SIG-M5 (cell line): ENCODE results near the gene AGMO.

Source experiments
- DNase-seq: peaks from one replicate; lab custom pipeline; 2025; lab: John Stamatoyannopoulos, UW

The AGMO gene

DNA sequence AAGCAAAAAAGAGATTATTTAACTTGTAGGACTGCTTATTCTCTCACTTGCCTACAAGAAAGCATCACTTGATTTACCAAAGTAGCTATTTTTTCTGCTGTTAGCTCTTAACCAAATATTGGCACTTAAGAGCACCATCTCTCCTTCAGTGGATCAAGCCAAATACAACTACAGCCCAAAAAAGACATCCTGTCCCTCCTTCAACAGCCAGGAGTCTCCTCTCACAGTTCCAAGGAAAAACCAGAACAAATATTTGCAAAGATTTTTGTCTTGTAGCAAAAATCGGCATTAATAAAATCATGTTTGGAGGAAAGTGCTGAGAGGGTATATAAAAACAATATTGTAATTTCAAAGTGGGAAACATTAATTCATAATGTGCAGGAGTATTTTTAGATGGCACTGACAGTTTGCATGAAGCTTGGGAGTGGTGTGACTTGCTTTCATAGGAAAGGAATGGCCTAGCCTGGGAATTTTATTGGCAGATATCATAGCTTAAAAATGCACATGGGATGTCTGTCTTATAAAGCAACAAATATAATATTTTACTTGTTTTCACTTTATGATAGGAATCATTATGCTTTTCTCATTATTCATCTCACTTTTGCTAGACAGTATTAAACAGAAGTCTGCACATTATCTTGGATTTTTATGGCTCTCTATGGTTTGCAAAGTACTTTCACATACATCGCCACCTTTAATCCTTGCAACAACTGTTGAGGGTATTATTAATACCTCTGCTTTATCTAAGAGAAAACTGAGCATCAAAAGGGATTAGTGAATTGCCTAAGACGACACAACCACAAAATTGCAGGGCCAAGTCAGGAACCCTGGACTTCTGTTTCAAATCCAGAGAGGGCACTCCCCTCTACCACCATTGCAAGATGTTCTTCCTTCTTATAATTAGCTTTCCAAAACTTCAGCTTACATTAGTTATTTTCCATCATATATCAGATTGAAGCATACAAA lies 103.5 kb downstream of the AGMO start:
- no peak for DNase-seq

DNA sequence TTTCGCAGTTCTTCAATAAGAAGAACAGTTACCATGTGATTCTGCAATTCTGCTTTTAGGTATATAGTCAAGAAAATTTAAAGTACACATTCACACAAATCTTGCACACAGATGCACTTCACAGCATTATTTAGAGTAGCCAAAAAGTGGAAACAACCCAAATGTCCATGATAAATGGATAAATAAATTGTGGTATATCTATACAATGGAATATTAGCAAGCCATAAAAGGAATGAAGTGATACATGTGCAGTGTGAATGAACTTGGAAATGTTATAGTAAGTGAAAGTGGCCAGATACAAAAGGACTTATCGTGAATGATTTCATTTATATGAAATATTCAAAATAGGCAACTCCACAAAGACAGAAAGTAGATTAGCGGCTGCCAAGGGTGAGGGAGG lies 109.1 kb downstream of the AGMO start:
- no peak for DNase-seq

DNA sequence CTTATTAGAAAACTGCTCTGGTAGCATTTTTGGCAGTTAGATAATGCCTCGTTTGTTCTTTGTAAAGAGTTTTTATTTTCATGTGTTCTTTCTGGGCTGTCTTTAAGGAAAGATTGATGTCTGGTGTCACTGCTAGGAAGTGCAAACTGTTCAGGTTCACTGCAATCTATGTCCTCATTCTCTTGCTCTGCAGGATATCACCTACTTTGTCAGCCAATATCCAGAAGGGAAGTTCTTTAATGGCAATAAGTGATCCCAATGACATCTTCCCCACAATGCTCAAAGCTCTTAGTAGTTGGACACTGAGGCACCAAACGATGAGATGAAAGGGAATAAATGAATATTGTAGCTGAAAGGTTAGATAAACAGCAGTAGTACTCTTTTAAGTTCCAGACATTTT lies 115.1 kb downstream of the AGMO start:
- DNase-seq = no peak

DNA sequence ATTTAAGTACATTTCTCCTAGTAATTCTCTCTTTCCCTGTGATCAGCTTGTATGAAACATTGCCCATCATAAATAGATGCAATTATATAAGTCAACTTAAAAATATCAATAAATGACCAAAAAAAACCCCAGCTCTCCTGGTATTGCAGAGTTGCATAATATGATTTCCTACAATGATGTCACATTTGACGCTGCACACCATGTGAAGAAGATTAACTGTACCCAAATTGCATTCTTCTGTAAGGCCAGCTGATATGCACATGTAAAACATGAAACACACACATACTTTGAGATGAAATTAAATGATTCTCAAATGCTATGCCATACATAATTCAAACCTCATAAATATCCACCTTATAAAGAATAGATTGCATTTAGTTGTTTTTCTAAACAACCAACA lies 115.5 kb downstream of the AGMO start:
- DNase-seq = no peak

DNA sequence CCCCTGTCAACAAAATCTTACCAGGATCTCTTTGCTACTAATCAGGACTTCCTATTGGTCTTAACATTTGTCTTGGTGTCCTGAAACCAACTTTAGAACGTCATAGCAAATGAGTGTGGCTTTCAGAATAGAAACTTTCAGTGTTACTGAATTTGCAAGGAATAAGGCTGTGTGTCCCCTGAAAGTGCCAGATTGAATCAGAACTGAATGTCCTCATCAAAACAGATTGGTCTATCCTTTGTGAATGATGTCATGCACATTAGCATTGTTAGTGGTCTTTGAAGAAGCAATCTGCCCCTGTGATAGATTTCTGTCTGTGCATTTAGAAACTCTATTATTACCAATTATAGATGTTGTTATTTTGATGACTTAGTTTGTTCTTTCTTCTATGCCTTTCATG lies 119.9 kb downstream of the AGMO start:
- no peak for DNase-seq

DNA sequence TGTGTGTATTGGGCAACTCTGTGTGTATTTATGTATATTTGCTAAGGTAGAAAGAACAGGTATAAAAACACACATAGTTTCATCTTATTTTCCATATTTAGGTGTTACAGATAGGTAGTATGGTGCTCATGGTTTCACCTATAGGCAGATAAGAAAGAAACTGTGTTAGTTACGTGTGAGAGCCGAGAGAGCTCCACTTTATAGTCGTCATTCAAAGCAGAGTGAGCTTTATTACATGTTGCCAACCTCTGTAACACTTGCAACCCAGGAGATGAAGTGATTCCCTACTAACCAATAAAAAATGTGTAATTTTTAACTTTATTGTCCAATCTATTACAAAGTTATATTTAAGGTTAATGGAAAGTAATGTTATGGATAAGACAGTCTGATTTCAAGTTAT lies 121.3 kb downstream of the AGMO start:
- DNase-seq = no peak

DNA sequence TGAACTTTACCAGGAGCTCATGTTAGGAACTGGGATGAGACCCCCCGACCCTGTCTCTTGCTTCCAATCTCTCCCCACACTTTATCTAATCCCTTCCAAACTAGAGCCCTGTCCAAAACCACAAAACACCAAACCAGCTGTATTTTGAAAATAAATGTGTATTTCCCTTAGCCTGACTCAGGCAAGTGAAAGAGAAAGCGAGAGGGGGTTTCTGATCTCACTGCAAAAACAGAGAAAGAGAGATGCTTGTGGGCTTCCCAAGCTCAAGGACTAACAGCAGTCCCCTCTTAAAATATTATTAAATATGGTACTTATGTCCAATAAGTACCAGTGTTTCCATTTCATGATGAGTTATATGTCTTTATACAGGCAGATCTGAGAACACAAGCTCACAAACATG lies 122.0 kb downstream of the AGMO start:
- DNase-seq = no peak

DNA sequence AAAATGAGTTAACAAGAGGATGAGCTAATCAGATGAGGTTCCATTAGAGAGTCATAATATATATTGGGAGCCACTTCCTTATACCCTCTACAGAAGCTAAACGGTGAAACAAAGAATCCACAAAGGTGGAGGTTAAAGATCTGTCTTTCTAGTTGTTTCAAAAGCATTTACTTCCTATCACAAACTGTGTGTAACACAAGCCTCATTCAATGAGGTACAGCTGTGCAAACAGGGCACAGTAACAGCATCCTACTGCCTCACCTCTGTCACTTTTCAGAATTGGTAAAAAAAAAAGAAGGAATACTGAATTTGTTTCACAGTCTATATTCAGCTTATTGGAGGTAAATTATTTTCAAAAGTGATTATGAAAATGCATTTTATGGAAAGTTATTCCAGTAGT lies 128.7 kb downstream of the AGMO start:
- DNase-seq = no peak

DNA sequence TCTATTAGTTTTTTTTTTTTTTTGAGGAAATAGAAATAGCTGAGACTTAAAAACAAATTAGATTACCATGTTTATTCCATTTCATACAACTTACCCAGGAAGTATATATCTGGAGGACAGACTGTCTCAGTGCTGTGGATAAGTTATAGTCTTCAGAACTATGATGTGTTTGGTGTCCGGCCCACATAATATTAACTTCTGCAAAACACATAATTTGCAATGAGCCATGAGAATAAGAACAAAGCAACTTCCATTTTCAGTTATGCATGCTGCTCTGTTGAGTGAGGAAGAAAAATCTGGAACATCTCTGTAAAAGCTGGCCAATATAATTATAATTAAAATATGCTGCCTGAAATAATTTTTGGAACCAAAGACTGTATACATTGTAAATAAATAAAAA lies 130.9 kb downstream of the AGMO start:
- DNase-seq = no peak

DNA sequence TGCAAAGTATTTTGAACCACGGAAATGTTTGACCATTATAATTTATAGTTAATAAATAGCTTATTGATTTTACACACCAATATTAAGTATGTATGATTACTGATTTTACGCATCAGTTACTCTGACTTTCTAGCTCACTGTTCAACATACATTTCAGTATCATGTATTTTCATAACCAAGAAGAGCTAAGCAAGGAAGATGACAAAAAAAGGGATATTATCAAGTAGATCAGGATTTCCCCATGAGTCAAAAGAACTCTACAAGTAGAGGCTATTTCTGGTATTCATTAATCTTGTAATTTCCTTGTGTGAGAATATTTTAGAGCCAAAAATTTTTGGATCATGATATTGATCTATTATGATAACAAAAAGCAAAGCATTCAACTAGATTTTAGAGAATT lies 131.6 kb downstream of the AGMO start:
- no peak for DNase-seq

DNA sequence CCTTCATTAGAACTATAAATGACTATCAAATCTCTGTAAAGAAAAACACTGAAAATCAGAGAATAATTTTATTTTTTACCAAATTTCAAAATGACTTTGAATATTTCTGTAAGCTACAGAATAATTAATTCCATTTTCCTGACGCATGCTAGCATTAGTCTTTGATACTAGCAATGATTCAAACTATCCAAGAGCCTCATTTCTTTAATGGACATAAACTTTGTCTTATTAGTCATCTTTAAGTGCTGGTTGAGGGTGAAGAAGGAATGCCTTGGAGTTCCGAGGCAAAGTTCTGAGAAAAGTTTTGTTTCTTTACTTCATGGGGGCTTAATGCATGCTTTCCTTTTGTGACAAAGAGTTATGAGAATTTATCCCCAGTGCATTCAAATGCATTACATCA lies 137.3 kb downstream of the AGMO start:
- DNase-seq = no peak

DNA sequence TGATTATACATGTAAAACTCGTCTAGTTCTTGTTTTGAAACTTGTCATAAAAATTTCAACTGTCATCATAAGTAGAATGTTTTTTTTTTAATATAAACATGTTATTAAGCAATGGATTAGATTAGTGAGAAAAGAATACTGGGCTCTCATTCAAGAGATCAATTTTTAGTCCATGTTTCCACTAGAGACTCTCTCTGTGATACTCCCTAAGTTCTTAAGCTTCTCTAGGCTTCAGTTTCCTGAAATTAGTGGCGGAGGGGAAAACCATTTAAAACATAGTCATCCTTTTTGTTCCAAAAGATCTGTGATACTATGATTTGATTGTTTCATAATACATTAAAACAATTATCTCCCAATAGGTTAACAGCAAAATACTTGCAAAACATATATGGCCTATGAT lies 142.2 kb downstream of the AGMO start:
- no peak for DNase-seq

DNA sequence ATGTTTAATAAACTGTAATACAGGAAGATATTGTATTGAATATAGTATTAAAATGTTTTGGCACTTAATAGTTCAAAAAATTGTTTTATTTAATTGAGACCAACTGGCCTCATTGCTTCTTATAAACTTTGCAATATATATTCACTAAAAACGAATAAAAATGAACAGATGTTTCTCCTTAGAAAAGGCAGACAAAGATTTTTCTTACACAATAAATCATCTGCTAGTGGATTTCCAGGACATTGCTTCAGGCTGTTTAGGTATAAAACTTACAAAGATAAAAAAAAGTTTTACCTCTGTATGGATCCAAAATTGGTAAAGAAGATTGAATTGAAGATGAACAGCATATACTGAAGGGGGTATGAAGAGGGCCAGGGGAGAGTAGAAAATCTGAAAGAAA lies 143.6 kb downstream of the AGMO start:
- no peak for DNase-seq

DNA sequence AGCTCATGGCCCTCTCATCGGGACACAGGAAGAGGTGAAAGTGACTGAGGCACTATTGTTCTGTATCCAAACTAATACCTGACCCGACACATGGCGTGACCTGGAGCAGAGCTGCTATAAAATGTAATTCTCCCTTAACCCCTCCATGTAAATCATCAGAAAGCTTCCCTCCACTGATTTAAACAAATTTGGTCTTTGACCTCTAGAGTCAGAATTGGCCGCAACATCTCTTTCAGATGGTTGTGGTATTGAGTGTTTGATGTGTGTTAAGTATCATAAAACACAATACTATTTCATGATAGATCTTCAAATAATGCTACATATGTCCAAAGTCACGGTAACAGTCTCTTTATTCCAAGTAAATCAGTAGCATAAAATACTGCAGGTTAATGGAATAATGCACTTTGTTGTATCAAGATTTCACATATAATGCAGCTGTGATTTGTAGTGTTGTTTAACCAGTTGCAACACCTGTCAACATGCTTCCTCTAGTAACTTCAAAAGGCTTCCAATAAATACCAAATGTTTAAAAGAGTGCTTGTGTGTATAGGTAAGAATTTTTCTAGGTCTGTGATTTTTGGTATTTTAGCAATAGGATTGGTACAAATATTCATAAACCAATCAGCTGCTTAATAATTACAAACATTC lies 144.3 kb downstream of the AGMO start:
- DNase-seq = no peak

DNA sequence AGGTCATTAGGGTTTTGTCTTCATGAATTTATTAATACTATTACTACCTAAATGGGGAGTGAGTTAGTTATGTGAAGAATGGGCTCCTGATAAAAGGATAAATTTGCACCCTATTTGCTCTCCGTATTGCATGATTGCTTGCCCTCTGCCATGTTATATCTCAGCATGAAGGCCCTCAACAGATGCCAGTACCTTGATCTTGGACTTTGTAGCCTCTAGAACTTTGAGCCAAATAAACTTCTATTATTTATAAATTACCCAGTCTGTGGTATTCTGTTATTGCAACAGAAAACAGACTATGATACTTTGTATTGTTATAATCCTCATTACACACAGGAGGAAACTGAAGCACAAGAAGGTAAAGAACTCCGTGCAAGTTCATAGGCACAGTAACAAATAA lies 150.8 kb downstream of the AGMO start:
- no peak for DNase-seq

DNA sequence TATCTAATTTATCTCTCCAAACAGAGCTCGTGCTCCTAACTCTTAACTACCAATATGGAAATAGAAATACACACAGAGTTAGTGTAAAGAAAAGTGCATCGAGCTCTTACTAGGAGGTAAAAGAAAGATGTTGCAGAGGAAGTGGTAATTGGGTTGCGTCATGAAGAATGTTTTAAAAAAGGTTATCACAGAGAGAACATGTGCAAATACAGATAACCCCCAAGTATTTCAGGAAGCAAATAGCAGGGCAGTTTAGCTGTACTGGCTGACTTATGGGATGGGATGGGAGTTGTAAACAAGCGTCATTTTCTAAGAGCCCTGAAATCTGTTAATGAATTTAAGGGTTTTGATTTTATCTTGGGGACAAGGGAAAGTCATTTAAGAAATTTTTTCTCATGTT lies 153.9 kb downstream of the AGMO start:
- no peak for DNase-seq

DNA sequence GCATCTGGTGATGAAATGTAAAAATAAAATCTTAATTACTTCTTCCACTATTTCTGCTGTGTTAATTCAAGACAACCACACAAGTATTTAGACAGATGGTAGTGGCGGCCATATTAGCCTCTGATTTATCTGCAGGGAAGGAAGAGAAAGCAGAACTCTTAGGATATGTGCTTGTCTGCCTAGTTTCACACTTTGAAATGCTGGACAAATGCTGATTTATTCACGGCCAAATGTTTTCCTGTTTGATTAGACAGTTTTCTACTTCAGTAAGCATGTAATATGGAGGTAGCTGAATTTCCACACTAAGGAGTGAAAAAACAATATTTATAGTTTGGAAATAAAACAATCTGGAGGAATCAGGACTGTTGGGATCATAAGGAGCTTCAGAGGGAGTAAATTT lies 158.1 kb downstream of the AGMO start:
- no peak for DNase-seq

DNA sequence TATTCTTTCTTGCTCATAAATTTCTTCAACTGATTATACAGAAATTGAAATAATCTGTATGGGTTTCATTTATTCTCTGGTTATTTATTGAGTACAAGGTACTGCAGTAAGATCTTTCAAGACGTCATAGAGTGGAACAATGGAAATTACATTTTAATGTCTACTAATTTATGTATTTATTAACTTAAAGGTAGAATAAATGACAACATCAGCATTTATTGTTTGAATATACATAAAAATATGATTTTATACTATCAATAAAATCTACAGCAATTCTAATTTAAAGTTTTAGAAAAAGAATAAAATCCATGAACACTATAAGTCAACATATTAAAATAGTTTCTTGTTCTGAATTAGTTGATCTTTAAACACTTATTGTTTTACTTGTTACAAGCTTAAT lies 158.5 kb downstream of the AGMO start:
- DNase-seq = no peak

DNA sequence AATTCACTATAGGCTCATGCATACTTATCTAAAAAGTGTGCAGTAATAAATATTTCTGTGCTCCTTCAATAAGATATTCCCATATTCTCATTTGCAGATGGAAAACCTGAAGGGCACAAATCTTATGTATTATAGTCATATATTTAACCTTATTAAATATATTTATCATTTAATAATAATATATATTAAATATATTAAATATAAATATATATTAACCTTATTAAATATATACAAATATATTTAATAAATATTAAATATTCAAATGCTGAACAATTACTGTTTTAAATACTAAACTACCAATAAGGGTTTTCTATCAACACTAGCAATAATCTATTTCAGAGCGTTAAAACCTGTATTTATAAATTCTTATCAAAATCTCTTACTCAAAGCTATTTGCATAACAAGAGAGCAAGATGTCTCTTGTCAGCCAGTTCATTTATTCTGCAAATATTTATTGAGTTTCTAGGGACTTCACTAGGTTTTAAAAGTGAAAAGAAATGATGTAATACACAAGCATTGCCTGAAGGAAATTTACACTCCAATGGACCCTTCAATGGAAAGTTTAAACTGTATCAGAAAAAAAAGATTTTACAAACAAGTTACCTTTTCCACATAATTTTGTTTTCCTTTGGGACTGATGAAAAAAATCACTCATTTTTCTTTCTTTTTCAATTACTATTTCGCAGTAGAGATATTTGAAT lies 159.2 kb downstream of the AGMO start:
- no peak for DNase-seq

DNA sequence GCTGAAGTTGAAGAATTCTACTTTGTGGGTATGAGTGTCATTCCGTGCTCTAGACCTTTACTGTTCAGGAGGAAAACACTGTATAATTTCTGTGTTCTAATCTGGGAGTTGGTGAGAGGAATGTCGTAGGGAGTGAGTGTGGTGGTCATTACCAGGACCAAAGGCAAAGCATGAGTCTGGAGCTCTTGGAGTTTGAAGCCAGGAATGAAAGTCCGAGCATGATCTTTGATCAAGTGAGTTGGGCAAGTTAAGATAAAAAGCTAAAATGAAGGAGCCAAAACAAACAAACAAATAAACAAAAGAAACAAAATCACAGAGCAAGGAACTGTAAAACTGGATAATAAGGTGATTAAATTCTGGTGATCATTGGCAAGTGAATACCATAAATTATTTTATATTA lies 161.4 kb downstream of the AGMO start:
- no peak for DNase-seq

DNA sequence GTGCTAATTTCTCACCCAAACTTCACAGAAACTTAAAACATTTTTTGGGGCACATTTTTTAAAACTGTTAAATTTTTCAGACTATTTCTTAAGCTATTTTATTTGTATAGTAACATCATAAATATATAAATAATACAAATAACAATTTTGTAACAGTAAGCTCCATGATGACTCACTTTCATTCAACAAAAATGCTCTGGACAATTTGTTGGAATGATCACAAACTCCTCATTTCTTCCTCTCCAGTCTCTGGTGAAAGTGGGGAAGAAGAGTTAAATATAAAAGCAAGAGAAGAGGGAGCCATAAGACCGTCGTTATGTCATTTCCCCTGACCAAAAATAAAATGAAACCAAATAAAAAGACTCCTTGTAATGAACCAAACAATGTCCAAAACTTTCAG lies 162.4 kb downstream of the AGMO start:
- DNase-seq = no peak

DNA sequence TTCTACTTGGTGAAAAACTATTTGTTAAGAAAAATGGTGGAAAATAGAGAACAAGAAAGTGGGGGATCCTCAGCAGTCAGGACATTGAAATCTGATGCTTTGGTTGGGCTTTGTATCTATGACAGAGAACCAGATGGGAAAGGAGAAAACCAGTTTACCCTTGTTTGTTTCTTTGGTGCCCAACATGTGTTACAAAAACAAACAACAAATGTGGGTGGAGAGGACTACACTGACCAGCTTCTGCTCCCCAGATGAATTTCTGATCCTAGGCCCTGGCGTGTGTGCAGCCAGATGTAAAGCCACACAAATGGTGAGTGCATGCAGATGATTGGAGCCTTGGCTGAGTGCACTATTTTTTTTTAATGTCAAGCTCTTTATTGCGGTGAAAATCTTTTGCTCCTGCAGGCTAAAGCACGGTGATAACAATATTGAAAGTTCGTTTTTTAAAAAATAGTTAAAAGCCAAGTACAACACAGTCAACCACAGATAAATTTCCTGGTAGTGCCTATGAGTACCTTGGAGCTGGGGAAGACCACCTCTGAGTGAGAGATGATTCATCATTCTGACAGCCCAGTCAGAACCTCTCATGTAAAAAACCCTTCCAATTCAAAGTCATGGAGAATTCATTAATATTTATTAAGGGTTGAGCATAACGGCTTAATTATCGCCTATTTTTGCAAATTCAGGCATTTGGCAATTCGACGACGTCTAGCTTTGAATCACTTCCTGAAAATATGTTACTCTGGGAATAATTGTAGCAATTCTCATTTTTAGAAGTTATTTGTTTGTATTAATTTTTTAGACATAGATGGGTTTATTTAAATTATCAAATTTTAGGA lies 163.7 kb downstream of the AGMO start:
- no peak for DNase-seq
